Renal cortical epithelial cell (primary cell): ENCODE measurements around the gene FRMD6. TPM values are rescaled to one million over a fixed set of nuclear protein-coding genes. Genes with fewer than 3 reads are reported as not detected.
A peak's percentile ranks its signal among the peaks of the same experiment; 100 is the strongest.

ENCODE experiments used
- DNase-seq: peaks from one replicate; pipeline ENCODE4 v3.0.0-alpha.2; 2011; ENCODE audit warnings: low read depth
- total RNA-seq: library from RNA; depleted of rRNA; stranded (reverse); fragments of >200 nt; gene quantifications from 2 replicates; pipeline ENCODE4 v1.2.3, GENCODE V29; 2014

FRMD6 gene
- total RNA-seq, 1 donor from 2014 or later, result 88.8 TPM

- peak; percentile 46 for DNase-seq
These were observed 124.6 kb downstream of the FRMD6 start for GRCh38 chr14:51776102-51776894.

DNA sequence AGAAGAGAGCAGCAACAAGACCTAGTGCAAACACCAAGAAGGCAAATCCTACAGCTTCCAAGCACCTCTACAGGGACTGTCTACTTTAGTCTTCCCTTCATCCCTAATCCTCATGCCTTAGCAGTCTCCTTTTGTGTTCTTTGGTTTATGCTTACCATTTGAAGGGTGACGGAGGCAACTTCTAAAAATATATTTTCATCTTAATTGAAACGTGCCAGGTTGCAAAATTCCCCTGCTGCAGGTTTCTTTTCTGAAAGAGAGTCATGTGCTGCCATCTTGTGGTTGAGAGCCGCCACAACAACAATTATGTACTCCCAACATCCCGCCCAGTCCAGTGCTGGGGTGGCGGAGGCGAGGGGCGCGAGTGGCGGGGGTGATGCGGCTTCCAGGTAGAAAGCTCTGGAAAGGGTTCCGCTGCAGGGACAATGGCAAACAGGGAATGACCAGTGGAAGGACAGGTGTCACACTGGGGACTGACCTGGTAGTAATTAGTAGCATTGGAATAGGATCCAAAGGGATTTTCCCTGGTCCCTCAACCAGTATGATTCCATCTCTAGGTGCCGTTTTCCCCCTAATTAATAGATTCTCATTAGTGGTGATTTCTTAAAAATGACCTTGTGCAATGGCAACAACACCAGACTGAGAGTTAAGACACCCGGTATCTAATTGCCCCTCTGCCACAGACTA lies 128.4 kb downstream of the FRMD6 start:
- peak; percentile 39 for DNase-seq

Other genes with a start within 250 kb of the FRMD6 start
- 0.52 and 2.8 TPM in 2 replicates for gene GNG2, start 208.7 kb downstream of the FRMD6 start, total RNA-seq